Endothelial cell of umbilical vein (primary cell): ENCODE measurements around the gene TCF7.

Source experiments
- EZH2 ChIP-seq: IDR thresholded peaks from 2 replicates; pipeline ENCODE4 v1.6.1; 2012; ENCODE audit warnings: borderline replicate concordance, low read depth, mild to moderate bottlenecking, moderate library complexity, low read length, inconsistent platforms; ENCODE audit not compliant: severe bottlenecking
- GATA2 ChIP-seq: IDR thresholded peaks from 2 replicates; pipeline ENCODE4 v1.7.0; 2011; ENCODE audit warnings: low read depth, mild to moderate bottlenecking, moderate library complexity, mixed read lengths, low read length; ENCODE audit not compliant: insufficient read length, insufficient read depth
- MYC ChIP-seq: IDR thresholded peaks from one replicate; pipeline ENCODE4 v1.6.1; 2011; ENCODE audit warnings: mild to moderate bottlenecking, low read depth, low read length
- POLR2A ChIP-seq: IDR thresholded peaks from 2 replicates; pipeline ENCODE4 v1.6.1; 2012; ENCODE audit warnings: low read depth, mild to moderate bottlenecking, control low read depth, low read length
- POLR2AphosphoS5 ChIP-seq: IDR thresholded peaks from 2 replicates; pipeline ENCODE4 v1.6.1; 2012; ENCODE audit warnings: low read depth, mild to moderate bottlenecking, control low read depth, low read length, moderate library complexity; ENCODE audit not compliant: insufficient read depth
- TF ChIP-seq, protein P1 (sequence below), 2 donors: IDR thresholded peaks; 1 replicate in 1 of 2; 2 replicates in 1 of 2; pipeline ENCODE4 v1.5.1; 2011; ENCODE audit warnings: low read length in 2 of 2, mild to moderate bottlenecking in 2 of 2, moderate library complexity in 2 of 2, control low read depth in 1 of 2, inconsistent platforms in 1 of 2, low read depth in 1 of 2; ENCODE audit not compliant: insufficient read depth in 1 of 2; ENCODE audit errors: extremely low read depth in 1 of 2
- TF ChIP-seq, protein P2 (sequence below): IDR thresholded peaks from 2 replicates; pipeline ENCODE4 v1.6.1; 2011; ENCODE audit not compliant: insufficient read depth, insufficient read length

DNA sequence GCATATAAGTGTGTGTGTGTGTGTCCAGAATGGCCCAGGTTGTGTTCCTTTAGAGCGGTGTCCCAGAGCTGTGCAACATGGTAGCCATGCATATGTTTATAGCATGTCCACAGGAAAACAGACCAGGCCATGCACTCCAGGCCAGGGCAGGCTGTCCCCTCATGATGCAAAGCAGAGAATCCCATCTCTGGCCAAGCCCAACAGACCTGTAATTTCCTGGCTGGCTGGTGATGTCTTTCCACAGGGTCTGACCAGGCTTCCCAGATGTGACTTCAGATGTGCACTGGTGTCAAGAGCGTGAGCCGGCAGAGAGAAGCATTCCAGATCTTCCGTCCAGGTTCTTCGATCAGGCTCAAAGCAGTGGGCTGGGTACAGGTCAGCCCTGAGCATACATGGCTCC is 21.1 kb upstream of the TCF7 start:
- TF ChIP-seq, protein P1, sequence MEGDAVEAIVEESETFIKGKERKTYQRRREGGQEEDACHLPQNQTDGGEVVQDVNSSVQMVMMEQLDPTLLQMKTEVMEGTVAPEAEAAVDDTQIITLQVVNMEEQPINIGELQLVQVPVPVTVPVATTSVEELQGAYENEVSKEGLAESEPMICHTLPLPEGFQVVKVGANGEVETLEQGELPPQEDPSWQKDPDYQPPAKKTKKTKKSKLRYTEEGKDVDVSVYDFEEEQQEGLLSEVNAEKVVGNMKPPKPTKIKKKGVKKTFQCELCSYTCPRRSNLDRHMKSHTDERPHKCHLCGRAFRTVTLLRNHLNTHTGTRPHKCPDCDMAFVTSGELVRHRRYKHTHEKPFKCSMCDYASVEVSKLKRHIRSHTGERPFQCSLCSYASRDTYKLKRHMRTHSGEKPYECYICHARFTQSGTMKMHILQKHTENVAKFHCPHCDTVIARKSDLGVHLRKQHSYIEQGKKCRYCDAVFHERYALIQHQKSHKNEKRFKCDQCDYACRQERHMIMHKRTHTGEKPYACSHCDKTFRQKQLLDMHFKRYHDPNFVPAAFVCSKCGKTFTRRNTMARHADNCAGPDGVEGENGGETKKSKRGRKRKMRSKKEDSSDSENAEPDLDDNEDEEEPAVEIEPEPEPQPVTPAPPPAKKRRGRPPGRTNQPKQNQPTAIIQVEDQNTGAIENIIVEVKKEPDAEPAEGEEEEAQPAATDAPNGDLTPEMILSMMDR (IDR thresholded peaks at IDR 0.05; ENCODE audit: extremely low read depth in 1 of 2, insufficient read depth in 1 of 2, low read depth in 1 of 2, low read length in 2 of 2) = no peak
- TF ChIP-seq POLR2AphosphoS5 (no peak), POLR2A (no peak), EZH2 (no peak), MYC (no peak), GATA2 (no peak)
- TF ChIP-seq, protein P2, sequence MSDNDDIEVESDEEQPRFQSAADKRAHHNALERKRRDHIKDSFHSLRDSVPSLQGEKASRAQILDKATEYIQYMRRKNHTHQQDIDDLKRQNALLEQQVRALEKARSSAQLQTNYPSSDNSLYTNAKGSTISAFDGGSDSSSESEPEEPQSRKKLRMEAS = no peak
